ENCODE measurements around the gene SETD3. TPM values are rescaled to one million over a fixed set of nuclear protein-coding genes. Genes with fewer than 3 reads are reported as not detected.

SETD3 gene
- total and polyA plus RNA-seq, 2 of the 8 experiments (the other 6 are each of a cell fraction or from before 2014, with no cell fraction given), result 24.0 to 64.0 TPM

DNA sequence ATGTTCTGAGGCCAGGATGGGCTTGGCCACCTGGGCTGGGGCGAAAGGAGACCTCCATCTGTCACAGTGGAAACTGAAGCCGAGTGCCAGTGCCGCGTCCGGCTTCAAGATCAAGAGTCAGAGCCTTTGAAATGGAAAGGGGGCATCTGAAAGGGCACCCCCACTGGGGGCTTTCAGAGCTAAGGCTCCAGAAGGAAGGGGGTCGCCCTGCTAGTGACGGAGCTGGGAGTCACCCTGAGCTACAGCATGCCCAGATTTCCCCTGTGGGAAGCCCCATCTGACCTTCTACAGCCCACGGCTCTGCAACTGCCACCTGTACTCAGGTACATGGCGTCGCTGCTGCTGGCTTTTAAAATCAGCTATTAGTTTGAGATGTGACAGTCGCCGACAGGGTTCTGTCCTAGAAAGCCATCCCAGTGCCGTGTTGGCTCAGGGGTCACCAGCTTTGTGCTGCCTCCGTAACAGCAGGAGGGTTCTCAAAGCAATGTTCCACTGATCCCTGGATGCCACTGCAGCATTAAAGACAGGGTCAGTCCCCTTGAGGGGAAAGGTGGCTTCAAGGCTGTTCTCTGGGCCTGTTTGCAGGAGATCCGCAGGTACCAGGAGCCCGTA, 32.0 kb upstream of the SETD3 start:
- DNase-seq (ENCODE audit: low read depth in 1 of 2, low spot score in 2 of 2), result no peak
- no peaks in the 10 kb centered on the region; a peak in 1 of 7 replicates for H3K27me3 ChIP-seq (replicated peaks in 1 of 4; ENCODE audit: control insufficient read depth in 3 of 4, extremely low read depth in 1 of 4, insufficient read depth in 3 of 4, low read length in 3 of 4)
- TF ChIP-seq POLR2A (IDR thresholded peaks at IDR 0.05; ENCODE audit: control extremely low read depth in 1 of 2, low read depth in 2 of 2, low read length in 2 of 2) (0 out of 3 replicates have a peak, but pooled peaks of 1 of the 2 experiments have one; percentile 12), CREB1 (IDR thresholded peaks at IDR 0.05) (no peak), TCF12 (IDR thresholded peaks at IDR 0.05; ENCODE audit: low read depth, low read length) (no peak), POLR2AphosphoS5 (IDR thresholded peaks at IDR 0.05; ENCODE audit: low read depth, low read length) (peak; percentile 28; the same call in 1 of the 2 replicates)
- no peak overlapping the region for H3K27ac ChIP-seq (ENCODE audit: low read depth, low read length)
- peaks cover 7 to 10% of the 10 kb centered on the region in 2 experiments for H4K20me1 ChIP-seq (replicated peaks in 1 of 2; ENCODE audit: control insufficient read depth in 1 of 2, insufficient read depth in 2 of 2, low read length in 2 of 2)
- no peak overlapping the region for H2AFZ ChIP-seq (ENCODE audit: low read length)
- no peak overlapping the region for H3K9ac ChIP-seq (replicated peaks in 1 of 4; ENCODE audit: extremely low read depth in 1 of 4, low read depth in 3 of 4, low read length in 3 of 4)
- no peaks in the 10 kb centered on the region for H3K9me3 ChIP-seq (ENCODE audit: insufficient read depth in 2 of 2, low read depth in 1 of 2, low read length in 1 of 2)
- H4K91ac ChIP-seq (replicated peaks; ENCODE audit: insufficient read length, low read length), result no peak overlapping the region
- no peak for FAIRE-seq
- H2BK5ac ChIP-seq (ENCODE audit: low read depth, low read length), result no peak overlapping the region
- POLR2A ChIA-PET (ENCODE audit: partially characterized antibody), result interaction anchor here (1.7 to 2.1 kb wide), 2 partner anchors 91 to 110 kb away, joined by 4 to 5 read pairs; partner anchors contain the start of gene CCDC85C
- H4K5ac ChIP-seq (ENCODE audit: insufficient read length, low read depth, low read length), result no peak overlapping the region
- H3K18ac ChIP-seq (ENCODE audit: extremely low read depth, low read length), result no peak overlapping the region
- no peak overlapping the region for H3K4ac ChIP-seq (replicated peaks; ENCODE audit: insufficient read length, low read depth, low read length)
- no peak overlapping the region for H2BK12ac ChIP-seq (ENCODE audit: low read depth, low read length)
- no peak overlapping the region for H4K8ac ChIP-seq (ENCODE audit: extremely low read depth, insufficient read depth, low read length)
- H3K4me1 ChIP-seq (replicated peaks in 1 of 4; ENCODE audit: control insufficient read depth in 3 of 4, insufficient read depth in 4 of 4, low read length in 3 of 4), result peaks cover 0 to 9% (median 3%) of the 10 kb centered on the region in 4 experiments; a peak in 3 of 7 replicates
- H3K36me3 ChIP-seq (ENCODE audit: control insufficient read depth in 2 of 4, insufficient read depth in 4 of 4, low read length in 3 of 4), result peaks cover 8 to 28% (median 13%) of the 10 kb centered on the region in 4 experiments
- no peak overlapping the region for H2BK15ac ChIP-seq (ENCODE audit: low read length)
- no peaks in the 10 kb centered on the region; the same call in none of the 2 replicates for H3K79me1 ChIP-seq (ENCODE audit: low read depth, low read length)
- no peak overlapping the region for H3K56ac ChIP-seq (replicated peaks; ENCODE audit: insufficient read length, low read depth, low read length)
- no peaks in the 10 kb centered on the region for H3K79me2 ChIP-seq (ENCODE audit: control insufficient read depth in 1 of 2, insufficient read depth in 2 of 2, low read length in 2 of 2)
- no peaks in the 10 kb centered on the region for H3K23me2 ChIP-seq (ENCODE audit: low read depth, low read length)
- H3K14ac ChIP-seq (ENCODE audit: insufficient read length), result no peak overlapping the region
- H3K4me2 ChIP-seq (ENCODE audit: insufficient read depth in 1 of 2, low read depth in 2 of 2, low read length in 2 of 2), result no peak overlapping the region
- H3K23ac ChIP-seq (ENCODE audit: insufficient read length), result no peak overlapping the region
- H2BK120ac ChIP-seq (replicated peaks; ENCODE audit: low read depth, low read length), result no peak overlapping the region
- CTCF ChIA-PET (ENCODE audit: partially characterized antibody), result interaction anchor here (0.7 to 2.3 kb wide), 9 partner anchors 9 to 116 kb away, joined by 3 to 17 read pairs (median 4); no protein-coding TSS in a partner anchor
- H2BK20ac ChIP-seq (ENCODE audit: low read length), result no peak overlapping the region
- no peak overlapping the region for H2AK5ac ChIP-seq (ENCODE audit: low read depth, low read length)
- 92% methylated on average over 16 of the region's 16 CpGs; no CpG with 5 or more reads in 1 of the 2 experiments for WGBS, 2 experiments (ENCODE audit: extremely low coverage in 1 of 2, insufficient coverage in 1 of 2, insufficient read length in 1 of 2, insufficient replicate concordance in 2 of 2, low coverage in 1 of 2, low lambda C conversion rate in 2 of 2, missing lambda C conversion rate in 1 of 2)
- H3K4me3 ChIP-seq (ENCODE audit: extremely low read depth in 1 of 4, insufficient read depth in 2 of 4, low read depth in 3 of 4, low read length in 4 of 4), result no peak overlapping the region

Data from H1 (cell line).